Colon (tissue), 2 donors: ENCODE measurements around the gene FRG2C.
"Not testable (repeated sequence)": the region's sequence is repeated elsewhere in the genome, so short reads cannot be mapped to it uniquely, and the experiment has no call there.

Experiments used
- FAIRE-seq: peaks from 2 replicates; lab custom pipeline; 2012; peaks lifted over from hg19 to GRCh38; lab: Jason Lieb, UNC
- donor health status: control.
- donor health status: control.

Gene FRG2C

DNA sequence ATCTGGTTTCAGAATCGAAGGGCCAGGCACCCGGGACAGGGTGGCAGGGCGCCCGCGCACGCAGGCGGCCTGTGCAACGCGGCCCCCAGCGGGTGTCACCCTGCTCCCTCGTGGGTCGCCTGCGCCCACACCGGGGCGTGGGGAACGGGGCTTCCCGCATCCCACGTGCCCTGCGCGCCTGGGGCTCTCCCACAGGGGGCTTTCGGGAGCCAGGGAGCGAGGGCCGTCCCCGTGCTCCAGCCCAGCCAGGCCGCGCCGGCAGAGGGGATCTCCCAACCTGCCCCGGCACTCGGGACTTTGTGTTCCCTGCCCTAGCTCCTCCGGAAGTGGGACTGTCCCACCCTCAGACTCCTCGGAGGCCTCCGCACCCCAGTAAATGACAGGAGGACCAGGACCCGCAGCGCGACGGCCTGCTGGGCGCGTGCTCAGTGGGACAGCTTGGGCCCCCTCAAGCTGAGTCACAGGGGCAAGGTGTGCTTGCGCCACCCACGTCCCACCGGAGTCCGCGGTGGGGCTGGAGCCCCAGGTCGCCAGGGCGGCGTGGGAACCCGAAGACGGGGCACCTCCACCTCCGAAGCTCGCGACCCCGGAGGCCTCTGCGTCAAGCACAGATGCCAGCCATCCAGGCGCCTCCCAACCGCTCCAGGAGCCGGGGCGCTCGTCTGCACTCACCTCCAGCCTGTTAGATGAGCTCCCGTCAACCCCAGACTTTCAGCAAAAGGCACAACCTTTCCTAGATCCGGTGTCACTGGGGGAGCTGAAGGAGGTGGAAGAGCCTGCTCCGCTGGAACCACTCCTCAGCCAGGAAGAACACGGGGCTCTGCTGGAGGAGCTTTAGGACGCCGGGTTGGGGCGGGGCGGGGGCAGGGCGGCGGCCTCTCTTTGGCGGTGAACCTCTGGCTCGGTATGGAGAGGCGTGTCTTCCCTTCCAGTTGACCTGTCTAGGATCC is 5.5 kb downstream of the FRG2C start:
- not testable (repeated sequence) for FAIRE-seq

DNA sequence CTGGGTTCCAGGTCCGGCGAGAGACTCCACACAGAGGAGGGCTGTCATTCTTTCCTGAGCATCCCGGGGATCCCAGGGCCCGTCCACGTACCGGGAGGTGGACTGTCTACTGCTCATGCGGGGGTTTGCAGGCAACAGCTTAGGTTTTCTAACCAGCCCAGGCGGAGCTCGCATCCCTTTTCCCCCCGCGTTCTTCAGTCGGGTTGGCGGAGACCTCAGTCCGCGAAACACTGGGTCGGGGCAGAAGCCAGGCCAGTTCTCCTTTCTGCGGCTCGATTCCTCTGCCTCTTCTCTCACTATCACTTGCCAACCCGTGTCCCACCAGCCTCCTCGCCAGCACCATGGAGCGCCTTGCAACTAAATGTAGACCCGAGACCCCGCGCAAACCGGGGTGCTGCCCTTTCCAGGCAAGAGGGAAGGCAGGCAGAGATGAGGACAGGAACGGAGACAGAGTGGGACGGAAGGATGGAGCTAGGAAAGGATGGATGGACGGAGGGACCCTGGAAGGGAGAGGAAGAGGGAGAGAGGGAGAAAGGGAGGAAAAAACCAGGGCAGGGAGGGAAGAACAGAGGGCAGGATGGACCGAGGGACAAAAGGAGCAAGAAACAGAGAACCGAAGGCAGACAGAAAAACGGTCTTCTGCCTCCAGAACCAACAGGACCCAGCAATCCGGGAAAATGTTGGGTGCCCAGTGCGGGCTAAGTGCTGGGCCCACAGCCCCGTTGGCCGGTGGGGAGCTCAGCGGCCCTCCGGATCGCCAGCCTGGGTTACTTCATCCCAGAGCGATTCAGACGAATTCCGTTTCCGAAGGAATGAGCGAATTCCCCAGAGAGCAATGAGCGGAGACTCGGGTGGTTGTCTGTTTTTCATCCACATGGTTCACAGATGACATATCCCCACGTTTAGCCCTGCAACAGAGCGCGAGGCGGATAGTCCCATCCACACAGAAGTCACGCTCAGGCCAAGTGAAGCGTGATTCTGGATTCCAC is 6.5 kb downstream of the FRG2C start:
- FAIRE-seq = not testable (repeated sequence)

DNA sequence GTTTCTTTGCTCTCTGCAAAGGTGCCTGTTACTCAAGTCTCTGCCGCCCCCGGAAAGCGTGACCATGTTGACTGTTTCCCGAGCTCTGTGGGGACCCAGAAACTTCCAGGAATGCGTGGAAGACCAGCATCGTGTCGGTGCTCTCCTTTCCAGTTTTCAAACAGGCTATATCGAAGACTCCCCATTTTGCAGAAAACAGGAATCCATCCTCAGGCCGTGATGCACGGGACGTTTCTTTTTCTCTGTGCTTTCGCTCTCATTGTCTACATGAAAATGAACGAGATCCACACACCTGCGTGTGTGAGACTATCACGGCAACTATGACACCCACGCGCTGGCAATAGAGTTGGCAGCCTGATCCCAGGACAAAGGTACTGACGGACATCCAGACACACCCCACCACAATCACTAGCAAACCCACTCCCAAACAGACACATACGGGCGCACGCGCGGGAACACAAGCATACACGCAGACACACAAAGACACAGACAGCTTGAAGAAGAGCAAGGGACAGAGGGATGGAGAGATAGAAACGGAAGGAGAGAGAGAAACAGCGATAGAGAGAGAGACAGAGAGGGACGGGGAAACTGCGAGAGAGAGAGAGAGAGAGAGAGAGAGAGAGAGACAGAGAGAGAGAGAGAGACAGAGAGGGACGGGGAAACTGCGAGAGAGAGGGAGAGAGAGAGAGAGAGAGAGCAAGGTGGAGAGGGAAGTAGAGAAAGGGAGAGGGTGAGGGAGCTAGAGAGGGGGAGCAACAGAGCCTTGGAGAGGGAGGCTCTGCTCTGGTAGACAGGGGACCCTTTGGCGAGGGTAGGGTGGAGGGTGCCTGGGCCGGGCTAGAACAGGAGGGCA is 7.4 kb downstream of the FRG2C start:
- FAIRE-seq = not testable (repeated sequence)

DNA sequence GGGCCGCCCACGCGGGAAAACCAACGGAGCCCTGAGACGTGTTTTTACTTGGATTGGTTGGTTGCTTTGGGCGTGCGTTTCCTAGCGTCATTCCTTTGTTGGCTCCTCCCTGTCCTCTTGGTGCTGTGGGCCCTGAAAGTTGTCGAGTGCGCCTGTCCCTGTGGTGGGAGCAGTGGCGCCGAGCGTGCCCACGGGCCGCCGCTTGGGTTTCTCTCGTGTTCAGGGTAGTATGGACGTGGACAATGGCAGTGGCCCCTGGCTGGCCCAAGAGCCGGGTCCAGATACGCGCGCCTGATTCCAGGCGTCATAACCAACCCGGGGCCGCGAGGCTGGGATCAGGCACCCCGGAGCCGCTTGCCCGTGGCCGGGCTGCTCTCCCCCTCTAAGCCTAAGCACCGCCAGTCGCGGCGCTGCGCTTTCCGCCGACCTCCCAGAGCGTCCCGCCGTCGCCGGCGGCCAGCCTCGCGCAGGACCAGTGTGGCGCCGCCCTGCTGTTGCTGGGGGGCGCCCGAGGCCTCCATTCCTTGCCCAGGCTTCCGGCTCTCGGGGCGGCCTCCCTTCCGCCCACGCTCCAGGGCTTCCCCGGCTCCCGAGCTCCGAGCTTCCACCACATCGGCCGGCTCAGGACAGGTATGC is 8.1 kb downstream of the FRG2C start:
- FAIRE-seq = not testable (repeated sequence)

DNA sequence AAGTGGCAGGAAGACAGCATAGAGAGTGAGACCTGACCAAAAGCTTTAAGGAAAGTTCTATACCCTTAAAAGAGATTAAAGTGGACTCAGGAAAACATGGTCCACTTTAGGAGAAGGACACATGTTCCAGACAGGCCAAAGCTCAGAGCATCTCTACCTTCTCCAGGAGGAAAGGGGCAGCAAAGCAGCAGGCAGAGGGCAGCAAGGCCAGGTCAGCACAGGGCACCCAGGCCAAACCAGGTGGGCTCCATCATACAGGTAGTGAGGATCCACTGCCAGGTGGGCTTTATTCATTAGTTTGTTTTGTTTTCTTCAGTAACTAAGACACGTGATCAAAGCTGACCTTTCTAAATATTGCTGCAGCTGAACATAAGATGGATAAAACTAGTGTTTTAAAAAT is 19.8 kb downstream of the FRG2C start:
- FAIRE-seq = not testable (repeated sequence)

DNA sequence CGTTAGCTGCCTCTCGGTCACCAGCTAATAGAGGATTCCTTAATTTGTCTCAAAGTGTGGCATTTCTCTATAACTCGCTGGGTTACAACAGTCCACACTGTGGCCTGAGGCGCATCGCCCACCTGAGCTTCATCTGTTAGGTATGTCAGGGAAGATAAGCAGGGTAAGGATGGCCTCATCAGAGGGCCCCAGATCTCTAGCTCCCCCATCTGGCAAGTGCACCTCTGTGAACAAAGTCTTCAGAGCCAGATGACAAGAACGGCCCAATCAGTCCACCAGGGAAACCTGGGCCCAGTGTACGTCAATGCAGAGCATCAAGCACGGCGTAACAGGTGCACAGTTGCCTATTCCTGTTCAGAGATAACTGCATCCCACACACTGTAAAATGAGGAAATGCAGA is 23.2 kb downstream of the FRG2C start:
- no peak for FAIRE-seq

DNA sequence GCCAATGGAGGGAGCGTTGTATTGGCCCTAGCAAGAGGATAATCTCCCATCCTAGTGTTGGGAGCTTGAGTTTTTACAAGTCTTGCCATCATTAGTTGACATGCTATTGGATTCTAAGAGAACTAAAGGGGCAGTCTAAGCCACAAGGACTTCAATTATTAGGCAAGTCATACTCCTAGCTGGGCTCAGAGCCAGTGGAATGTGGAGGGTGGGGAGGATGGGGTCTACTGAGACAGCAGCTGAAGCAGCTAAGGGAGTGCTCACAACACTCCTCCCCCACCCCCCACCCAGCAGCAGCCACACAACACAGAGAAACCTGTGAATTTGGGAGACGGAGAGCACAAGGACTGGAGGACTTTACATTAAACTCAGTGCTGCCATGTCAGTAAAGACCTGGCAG is 27.9 kb downstream of the FRG2C start:
- no peak for FAIRE-seq
